Kidney (tissue), 14 donors: ENCODE results near the gene LHFPL6. TPM values are rescaled to one million over a fixed set of nuclear protein-coding genes. Genes with fewer than 3 reads are reported as not detected.

Experiments
- DNase-seq, 5 donors: peaks; one replicate each; pipeline ENCODE4 v3.0.0-alpha.2; 2013 to 2020
- FAIRE-seq: peaks from 2 replicates; lab custom pipeline; 2012; peaks lifted over from hg19 to GRCh38; lab: Jason Lieb, UNC
- H3K27ac ChIP-seq, 2 donors: one replicate each; pipeline ENCODE4 v1.7.0; 2013; ENCODE audit warnings: low read depth in 2 of 2, low read length in 2 of 2, inconsistent platforms in 1 of 2
- H3K27me3 ChIP-seq: one replicate; pipeline ENCODE4 v1.7.1; 2013; ENCODE audit warnings: low read length, inconsistent platforms; ENCODE audit not compliant: control insufficient read depth, insufficient read depth
- H3K36me3 ChIP-seq, 3 donors: one replicate each; pipeline versions ENCODE4 v1.7.0 to v1.7.1; 2013; ENCODE audit warnings: low read length in 3 of 3, control low read depth in 1 of 3, inconsistent platforms in 1 of 3; ENCODE audit not compliant: insufficient read depth in 3 of 3, control insufficient read depth in 2 of 3
- H3K4me1 ChIP-seq, 3 donors: one replicate each; pipeline versions ENCODE4 v1.7.0 to v1.7.1; 2013; ENCODE audit warnings: low read length in 3 of 3, inconsistent platforms in 1 of 3, low read depth in 1 of 3; ENCODE audit not compliant: control insufficient read depth in 2 of 3, insufficient read depth in 2 of 3
- H3K4me3 ChIP-seq, 3 donors: one replicate each; pipeline versions ENCODE4 v1.7.0 to v1.8.1; 2013; ENCODE audit warnings: low read length in 3 of 3, control low read depth in 1 of 3, inconsistent platforms in 1 of 3
- H3K9ac ChIP-seq, 3 donors: one replicate each; pipeline versions ENCODE4 v1.7.0 to v1.7.1; 2013; ENCODE audit warnings: low read length in 3 of 3, control low read depth in 1 of 3, inconsistent platforms in 1 of 3
- H3K9me3 ChIP-seq, 3 donors: one replicate each; pipeline versions ENCODE4 v1.7.0 to v1.7.1; 2013; ENCODE audit warnings: low read length in 3 of 3, control low read depth in 1 of 3, inconsistent platforms in 1 of 3; ENCODE audit not compliant: control insufficient read depth in 2 of 3, insufficient read depth in 1 of 3
- intact Hi-C: fragments of 100-400 bp; cut with DNase I; formaldehyde crosslinking; loops from one replicate; pipeline ENCODE4 v1.11.1; 2022
- polyA plus RNA-seq: library from polyadenylated mRNA; stranded (reverse); fragments of 350-450 nt; fragmentation: Illumina TruSeq; extraction: RNeasy Lipid Tissue Mini Kit (QIAGEN cat#74804); gene quantifications from one replicate; pipeline ENCODE4 v1.2.3, GENCODE V29; 2014; ENCODE audit warnings: low read depth, low replicate concordance; ENCODE audit not compliant: insufficient read depth
- total RNA-seq: library from RNA; stranded (reverse); fragmentation: NEBNext Ultra II Directional; extraction: Animal tissue kit (Norgen Biotek cat#: 25700); gene quantifications from one replicate; pipeline ENCODE4 v1.2.1, GENCODE V29; 2021
- TF ChIP-seq, protein P1 (sequence below): IDR thresholded peaks from 3 replicates; pipeline ENCODE4 v1.5.1; 2012; ENCODE audit warnings: mild to moderate bottlenecking, moderate library complexity, borderline replicate concordance; ENCODE audit not compliant: insufficient read depth; ENCODE audit errors: extremely low read depth
- donor health status: control.
- donor health status: control.
- donor health status: control.
- donor health status: control.
- donor health status: control.
- donor health status: DM: yes; HTN: yes; CAD: no.
- donor health status: Normal renal cell carcinoma (clear cell type).

LHFPL6 gene
- total and polyA plus RNA-seq, 2 donors from 2014 or later = 33.0 to 59.2 TPM

DNA sequence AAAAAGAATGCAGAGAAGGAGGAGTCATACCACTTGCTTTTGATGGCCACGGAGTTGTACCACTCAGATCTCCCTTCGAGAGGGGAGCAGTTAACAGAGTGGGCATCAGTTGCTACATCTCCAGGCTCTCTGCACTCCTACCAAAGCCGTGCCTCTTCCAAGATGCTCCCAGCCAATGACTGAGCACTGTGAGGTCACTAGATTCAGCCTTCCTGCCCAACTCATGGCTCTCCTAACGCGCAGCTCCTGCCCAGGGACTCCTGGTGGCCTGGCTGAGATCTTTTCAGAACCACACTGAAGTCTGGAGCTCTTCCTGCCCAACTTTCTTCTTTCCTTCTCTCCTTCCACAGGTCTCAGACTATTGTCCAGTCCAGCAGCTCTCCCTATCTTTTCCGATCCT lies 66.7 kb downstream of the LHFPL6 start:
- intact Hi-C loops = no loop called here
- TF ChIP-seq, protein P1, sequence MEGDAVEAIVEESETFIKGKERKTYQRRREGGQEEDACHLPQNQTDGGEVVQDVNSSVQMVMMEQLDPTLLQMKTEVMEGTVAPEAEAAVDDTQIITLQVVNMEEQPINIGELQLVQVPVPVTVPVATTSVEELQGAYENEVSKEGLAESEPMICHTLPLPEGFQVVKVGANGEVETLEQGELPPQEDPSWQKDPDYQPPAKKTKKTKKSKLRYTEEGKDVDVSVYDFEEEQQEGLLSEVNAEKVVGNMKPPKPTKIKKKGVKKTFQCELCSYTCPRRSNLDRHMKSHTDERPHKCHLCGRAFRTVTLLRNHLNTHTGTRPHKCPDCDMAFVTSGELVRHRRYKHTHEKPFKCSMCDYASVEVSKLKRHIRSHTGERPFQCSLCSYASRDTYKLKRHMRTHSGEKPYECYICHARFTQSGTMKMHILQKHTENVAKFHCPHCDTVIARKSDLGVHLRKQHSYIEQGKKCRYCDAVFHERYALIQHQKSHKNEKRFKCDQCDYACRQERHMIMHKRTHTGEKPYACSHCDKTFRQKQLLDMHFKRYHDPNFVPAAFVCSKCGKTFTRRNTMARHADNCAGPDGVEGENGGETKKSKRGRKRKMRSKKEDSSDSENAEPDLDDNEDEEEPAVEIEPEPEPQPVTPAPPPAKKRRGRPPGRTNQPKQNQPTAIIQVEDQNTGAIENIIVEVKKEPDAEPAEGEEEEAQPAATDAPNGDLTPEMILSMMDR = no peak
- FAIRE-seq = no peak

DNA sequence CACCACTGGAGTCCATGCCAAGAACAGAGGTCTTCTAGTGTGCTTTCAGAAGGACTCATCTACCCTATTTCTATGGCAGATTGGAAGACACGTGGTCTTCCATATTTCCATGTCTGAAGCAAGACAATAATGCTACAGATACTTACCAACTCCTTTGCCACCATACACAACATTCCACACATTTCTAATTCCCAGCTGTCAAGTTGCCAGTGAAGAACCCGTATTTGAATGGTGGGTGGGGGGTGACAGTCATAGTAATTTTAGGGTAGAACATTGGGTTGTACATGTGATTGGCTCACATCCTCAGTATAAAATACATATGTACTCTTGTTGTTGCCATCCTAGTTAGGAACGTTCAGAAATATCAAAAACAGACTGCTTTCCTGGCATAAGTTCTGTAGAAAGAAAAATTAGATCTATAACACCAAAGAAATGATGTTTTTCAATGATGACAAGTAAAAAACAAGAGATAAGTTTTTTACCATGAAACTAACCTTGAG lies 69.3 kb downstream of the LHFPL6 start:
- FAIRE-seq = no peak
- Histone ChIP-seq H3K36me3 (no peaks in the 10 kb centered on the region), H3K4me1 (no peaks in the 10 kb centered on the region), H3K9ac (no peak overlapping the region), H3K27me3 (no peaks in the 10 kb centered on the region), H3K27ac (no peak overlapping the region), H3K4me3 (no peak overlapping the region), H3K9me3 (no peaks in the 10 kb centered on the region)
- TF ChIP-seq, protein P1 = no peak
- intact Hi-C loops = no loop called here
- DNase-seq = no peak

More for the DNA sequence above, 66.7 kb downstream of the LHFPL6 start:
- Histone ChIP-seq H3K36me3 (no peaks in the 10 kb centered on the region), H3K27ac (no peak overlapping the region), H3K4me1 (no peaks in the 10 kb centered on the region), H3K27me3 (no peaks in the 10 kb centered on the region), H3K9me3 (no peaks in the 10 kb centered on the region), H3K9ac (no peak overlapping the region), H3K4me3 (no peak overlapping the region)
- DNase-seq = no peak

DNA sequence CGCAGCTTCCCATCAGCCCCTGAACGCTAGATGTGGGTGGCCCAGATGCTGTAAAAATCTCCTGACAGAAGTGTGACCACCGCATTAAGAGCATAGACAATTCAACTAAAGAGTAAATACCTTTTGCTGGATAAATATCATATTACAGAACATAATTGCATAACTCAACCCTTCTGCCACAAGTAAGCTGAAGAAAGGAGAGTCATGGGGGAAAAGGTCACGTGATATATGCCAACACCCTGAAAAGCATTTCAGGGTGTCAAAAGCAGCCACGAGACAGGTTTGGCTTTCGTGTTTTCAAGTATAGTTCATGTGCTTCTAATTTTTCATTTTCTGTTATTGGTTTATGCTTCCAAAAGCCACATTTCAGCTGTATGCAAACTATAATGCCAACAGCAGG lies 71.3 kb downstream of the LHFPL6 start:
- no peak for FAIRE-seq

More for the DNA sequence above, 71.3 kb downstream of the LHFPL6 start:
- Histone ChIP-seq H3K4me1 (no peaks in the 10 kb centered on the region), H3K9ac (no peak overlapping the region), H3K36me3 (no peaks in the 10 kb centered on the region), H3K27me3 (no peaks in the 10 kb centered on the region), H3K9me3 (no peaks in the 10 kb centered on the region), H3K4me3 (no peak overlapping the region), H3K27ac (no peak overlapping the region)
- DNase-seq = no peak
- intact Hi-C loops = no loop called here
- TF ChIP-seq, protein P1 = no peak
